Bronchial epithelial cell (primary cell): ENCODE data around the gene UBAP2. TPM values are rescaled to one million over a fixed set of nuclear protein-coding genes. Genes with fewer than 3 reads are reported as not detected.

Experiments
- DNase-seq: peaks from one replicate; pipeline ENCODE4 v3.0.0-alpha.2; 2010; ENCODE audit warnings: low read depth
- FAIRE-seq: peaks from 2 replicates; lab custom pipeline; 2011; peaks lifted over from hg19 to GRCh38; lab: Jason Lieb, UNC
- H3K27me3 ChIP-seq: 2 replicates; pipeline ENCODE4 v1.5.1; 2011; ENCODE audit warnings: low read length; ENCODE audit not compliant: control insufficient read depth, insufficient read depth
- H3K36me3 ChIP-seq: 2 replicates; pipeline ENCODE4 v1.5.1; 2011; ENCODE audit warnings: low read length; ENCODE audit not compliant: control insufficient read depth, insufficient read depth
- H3K4me3 ChIP-seq: 2 replicates; pipeline ENCODE4 v1.5.1; 2011; ENCODE audit warnings: mild to moderate bottlenecking, low read depth, low read length, control low read depth
- total RNA-seq: library from RNA; depleted of rRNA; stranded (reverse); fragments of >200 nt; gene quantifications from 2 replicates; pipeline ENCODE4 v1.2.1, GENCODE V29; 2014
- TF ChIP-seq, protein P1 (sequence below): IDR thresholded peaks from 2 replicates; pipeline ENCODE4 v1.5.1; 2011; ENCODE audit warnings: mild to moderate bottlenecking, moderate library complexity, low read length, control low read depth, inconsistent platforms; ENCODE audit not compliant: insufficient read depth, severe bottlenecking

UBAP2 gene
- total RNA-seq, 1 donor from 2014 or later: 14.7 TPM

DNA sequence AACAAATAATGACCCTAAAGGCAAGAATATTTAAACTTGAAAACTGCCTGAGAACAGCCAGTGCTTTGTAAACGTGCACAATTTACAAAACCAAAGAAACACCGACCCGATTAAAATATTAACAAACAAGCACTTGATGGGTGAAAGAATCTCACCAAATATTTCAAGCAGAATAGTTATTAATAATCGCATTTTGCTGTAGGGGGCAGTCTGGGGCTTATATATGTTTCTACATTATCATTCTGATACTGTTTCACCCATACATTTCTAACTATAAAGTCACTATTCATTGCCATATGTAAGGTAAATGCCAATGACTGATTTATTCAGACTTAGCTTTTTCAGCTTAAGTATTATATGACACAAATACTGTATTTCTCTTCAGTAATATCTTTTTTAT lies 37.7 kb downstream of the UBAP2 start:
- no peak for FAIRE-seq
- no peak overlapping the region for H3K4me3 ChIP-seq
- H3K36me3 ChIP-seq: peaks cover 2% of the 10 kb centered on the region
- peak; percentile 33 for DNase-seq
- TF ChIP-seq, protein P1, sequence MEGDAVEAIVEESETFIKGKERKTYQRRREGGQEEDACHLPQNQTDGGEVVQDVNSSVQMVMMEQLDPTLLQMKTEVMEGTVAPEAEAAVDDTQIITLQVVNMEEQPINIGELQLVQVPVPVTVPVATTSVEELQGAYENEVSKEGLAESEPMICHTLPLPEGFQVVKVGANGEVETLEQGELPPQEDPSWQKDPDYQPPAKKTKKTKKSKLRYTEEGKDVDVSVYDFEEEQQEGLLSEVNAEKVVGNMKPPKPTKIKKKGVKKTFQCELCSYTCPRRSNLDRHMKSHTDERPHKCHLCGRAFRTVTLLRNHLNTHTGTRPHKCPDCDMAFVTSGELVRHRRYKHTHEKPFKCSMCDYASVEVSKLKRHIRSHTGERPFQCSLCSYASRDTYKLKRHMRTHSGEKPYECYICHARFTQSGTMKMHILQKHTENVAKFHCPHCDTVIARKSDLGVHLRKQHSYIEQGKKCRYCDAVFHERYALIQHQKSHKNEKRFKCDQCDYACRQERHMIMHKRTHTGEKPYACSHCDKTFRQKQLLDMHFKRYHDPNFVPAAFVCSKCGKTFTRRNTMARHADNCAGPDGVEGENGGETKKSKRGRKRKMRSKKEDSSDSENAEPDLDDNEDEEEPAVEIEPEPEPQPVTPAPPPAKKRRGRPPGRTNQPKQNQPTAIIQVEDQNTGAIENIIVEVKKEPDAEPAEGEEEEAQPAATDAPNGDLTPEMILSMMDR: no peak
- no peaks in the 10 kb centered on the region for H3K27me3 ChIP-seq

DNA sequence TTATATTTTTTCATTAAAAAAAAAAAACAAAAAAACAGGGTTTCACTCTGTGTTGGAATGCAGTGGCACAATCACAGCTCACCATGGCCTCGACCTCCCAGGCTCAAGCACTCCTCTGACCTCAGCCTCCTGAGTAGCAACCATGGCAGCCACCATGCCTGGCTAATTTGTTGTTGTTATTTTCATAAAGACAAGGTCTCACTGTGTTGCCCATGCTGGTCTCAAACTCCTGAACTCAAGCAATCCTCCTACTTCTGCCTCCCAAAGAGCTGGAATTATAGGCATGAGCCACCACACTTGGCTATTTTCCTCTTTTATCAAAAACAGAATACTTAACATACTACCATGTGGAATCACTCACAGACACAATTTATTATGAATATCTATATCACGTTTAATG lies 46.7 kb downstream of the UBAP2 start:
- DNase-seq: no peak
- Histone ChIP-seq H3K36me3 (peaks cover 9% of the 10 kb centered on the region), H3K27me3 (no peaks in the 10 kb centered on the region), H3K4me3 (no peak overlapping the region)
- TF ChIP-seq, protein P1: no peak
- FAIRE-seq: no peak

DNA sequence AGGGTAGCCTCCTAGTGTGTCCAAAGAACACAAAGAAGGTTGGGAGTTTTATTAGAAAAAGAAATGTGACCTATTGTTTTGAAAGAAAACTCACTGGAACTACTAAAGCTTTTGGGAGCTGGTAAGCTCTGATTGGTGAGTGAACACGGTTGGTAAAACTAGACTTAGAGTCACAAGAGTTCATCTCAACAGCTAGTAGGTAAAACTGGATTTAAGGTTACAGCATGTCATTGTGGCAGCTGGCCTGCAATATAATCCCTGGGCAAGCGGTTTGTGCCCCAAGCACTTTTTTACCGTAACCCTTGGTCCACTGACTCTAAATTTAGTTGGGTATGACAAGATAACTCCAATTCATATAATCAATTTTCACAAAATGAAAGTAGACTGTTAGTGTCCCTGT lies 47.4 kb downstream of the UBAP2 start:
- Histone ChIP-seq H3K36me3 (peaks cover 13% of the 10 kb centered on the region), H3K4me3 (no peak overlapping the region), H3K27me3 (no peaks in the 10 kb centered on the region)
- DNase-seq (no peak), FAIRE-seq (no peak)
- TF ChIP-seq, protein P1: no peak

DNA sequence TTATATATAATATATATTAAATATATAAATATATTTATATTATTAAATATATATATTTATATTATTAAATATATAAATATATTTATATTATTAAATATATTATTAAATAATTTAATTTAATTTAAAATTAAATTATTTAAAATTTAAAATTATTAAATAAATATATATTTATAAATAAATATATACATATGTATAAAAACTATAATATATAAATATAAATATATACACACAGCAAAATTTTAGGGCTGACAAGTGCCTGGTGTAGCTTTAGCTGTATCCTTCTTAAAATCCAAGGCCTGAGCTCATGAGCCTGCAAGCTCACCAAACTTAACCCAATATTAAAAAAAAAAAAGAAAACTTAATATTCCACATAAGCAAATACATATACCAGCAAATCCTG lies 53.2 kb downstream of the UBAP2 start:
- TF ChIP-seq, protein P1: no peak

DNA sequence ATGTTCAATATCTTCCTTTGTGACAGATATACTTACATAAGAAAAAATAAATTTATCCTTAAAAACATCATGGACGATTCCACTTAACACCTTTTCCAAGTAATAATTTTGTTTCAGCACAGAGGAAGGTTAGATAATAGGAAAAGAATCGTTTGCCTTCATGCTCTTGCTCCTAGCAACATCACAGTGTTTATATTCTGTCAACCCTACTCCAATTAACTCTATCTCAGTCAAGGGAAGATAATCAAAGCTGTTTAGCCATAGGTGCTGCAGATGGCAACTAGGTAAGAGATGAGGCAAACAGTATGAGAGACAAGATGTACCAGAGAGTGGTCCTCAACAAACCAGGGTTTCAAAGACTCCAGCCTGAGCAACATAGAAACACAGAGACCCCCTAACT lies 55.6 kb downstream of the UBAP2 start:
- Histone ChIP-seq H3K36me3 (peaks cover 12% of the 10 kb centered on the region), H3K27me3 (no peaks in the 10 kb centered on the region), H3K4me3 (no peak overlapping the region)
- TF ChIP-seq, protein P1: no peak
- FAIRE-seq (no peak), DNase-seq (no peak)

More for the DNA sequence above, 53.2 kb downstream of the UBAP2 start:
- H3K27me3 ChIP-seq: no peaks in the 10 kb centered on the region
- no peak for DNase-seq
- H3K4me3 ChIP-seq: no peak overlapping the region
- FAIRE-seq: no peak
- H3K36me3 ChIP-seq: peaks cover 14% of the 10 kb centered on the region

DNA sequence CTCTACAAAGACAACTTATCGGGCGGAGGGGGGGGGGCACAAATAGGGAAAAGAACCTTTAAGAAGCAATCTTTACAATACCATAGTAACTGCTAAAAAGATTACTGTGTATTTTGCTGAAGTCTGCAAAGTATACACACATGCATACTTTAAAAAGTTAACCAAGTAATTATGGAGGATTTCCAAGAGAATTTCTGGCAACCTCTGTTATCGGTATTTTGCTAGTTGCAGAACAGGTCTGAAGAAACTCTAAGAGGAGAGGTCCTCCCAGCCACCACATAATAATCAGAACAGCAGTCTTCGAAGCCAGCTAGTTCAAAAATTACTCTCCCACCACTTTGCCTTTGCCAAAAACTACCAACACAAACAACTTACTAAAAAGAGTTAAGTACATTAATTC lies 56.1 kb downstream of the UBAP2 start:
- no peak for FAIRE-seq
- no peak for DNase-seq
- Histone ChIP-seq H3K4me3 (no peak overlapping the region), H3K27me3 (no peaks in the 10 kb centered on the region), H3K36me3 (peaks cover 11% of the 10 kb centered on the region)
- TF ChIP-seq, protein P1: no peak
